GM12875 (cell line): ENCODE results near the gene GPC3.

ENCODE experiments used
- H3K4me3 ChIP-seq: one replicate; pipeline ENCODE4 v1.5.1; 2011; ENCODE audit warnings: low read depth, low read length, control low read depth
- TF ChIP-seq, protein P1 (sequence below): IDR thresholded peaks from 2 replicates; pipeline ENCODE4 v1.5.1; 2011; ENCODE audit warnings: low read depth, mild to moderate bottlenecking, control low read depth, inconsistent platforms, low read length, moderate library complexity, borderline replicate concordance; ENCODE audit not compliant: insufficient read depth

The GPC3 gene

DNA sequence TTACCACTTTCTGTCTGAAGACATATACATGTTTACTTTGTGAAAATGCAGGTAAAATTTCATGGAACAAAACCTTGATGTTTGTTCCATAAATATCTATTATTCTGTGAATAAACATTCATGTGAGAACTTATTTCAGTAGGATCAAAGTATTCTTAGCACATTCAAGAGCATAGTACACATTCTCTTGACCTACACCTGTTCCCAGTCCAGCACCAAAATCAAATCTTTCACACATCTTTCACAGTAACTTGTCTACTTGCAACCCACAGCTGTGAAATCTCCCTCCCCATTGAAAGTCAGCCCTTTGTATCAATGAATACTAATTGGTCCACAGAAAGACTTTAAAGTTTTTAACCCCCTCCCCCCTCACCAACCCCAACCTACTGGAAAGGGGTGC is 283.2 kb downstream of the GPC3 start:
- TF ChIP-seq, protein P1, sequence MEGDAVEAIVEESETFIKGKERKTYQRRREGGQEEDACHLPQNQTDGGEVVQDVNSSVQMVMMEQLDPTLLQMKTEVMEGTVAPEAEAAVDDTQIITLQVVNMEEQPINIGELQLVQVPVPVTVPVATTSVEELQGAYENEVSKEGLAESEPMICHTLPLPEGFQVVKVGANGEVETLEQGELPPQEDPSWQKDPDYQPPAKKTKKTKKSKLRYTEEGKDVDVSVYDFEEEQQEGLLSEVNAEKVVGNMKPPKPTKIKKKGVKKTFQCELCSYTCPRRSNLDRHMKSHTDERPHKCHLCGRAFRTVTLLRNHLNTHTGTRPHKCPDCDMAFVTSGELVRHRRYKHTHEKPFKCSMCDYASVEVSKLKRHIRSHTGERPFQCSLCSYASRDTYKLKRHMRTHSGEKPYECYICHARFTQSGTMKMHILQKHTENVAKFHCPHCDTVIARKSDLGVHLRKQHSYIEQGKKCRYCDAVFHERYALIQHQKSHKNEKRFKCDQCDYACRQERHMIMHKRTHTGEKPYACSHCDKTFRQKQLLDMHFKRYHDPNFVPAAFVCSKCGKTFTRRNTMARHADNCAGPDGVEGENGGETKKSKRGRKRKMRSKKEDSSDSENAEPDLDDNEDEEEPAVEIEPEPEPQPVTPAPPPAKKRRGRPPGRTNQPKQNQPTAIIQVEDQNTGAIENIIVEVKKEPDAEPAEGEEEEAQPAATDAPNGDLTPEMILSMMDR: no peak
- no peak overlapping the region for H3K4me3 ChIP-seq

DNA sequence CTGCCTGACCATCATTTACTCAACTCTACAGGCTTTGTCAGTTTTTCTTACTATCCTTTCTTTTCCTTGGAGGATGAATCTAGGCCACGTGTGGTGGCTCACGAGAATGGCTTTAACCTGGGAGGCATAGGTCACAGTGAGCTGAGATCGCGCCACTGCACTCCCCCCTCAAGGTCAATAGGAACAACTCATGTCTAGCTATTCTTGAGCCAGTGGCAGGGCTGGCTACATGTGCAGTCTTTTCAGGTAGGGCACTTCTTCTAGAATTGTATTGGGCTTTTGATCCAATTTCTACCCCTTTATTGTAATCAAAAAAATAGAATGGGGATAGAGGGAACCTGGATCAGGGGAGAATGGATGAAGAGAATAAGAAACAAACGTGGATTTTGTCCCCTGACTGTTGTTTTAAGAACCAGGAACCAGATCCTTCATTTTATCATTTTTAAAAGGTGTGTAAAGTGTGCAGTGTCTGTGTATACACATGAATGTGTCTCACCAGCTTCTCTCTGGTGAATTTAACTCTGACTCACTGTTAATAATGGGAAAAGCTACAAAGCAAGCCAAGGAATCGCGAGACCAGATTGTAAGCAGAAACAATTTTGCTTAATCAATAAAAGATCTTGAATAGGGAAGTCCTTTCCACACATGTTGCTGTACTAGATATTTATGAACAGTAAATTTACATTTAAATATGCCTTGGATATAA is 286.2 kb downstream of the GPC3 start:
- H3K4me3 ChIP-seq: no peak overlapping the region
- TF ChIP-seq, protein P1: no peak

DNA sequence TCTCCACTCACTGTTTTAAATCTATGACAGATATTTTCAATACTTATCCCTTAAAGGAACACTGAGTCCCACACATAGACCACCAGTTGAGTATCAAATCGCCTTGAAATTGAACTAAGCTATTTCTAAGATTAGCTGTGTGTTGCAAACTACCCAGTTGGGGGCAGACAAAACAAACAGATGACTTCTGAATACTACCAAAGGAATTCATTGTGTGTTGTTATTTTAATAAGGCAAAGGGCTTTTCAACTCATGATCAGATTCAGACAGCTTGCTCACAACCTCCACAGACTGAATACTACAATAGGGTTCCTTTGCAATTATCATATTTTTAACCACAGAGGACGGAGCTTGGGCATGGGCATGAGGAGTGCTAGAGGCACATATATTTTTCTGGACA is 287.1 kb downstream of the GPC3 start:
- no peak overlapping the region for H3K4me3 ChIP-seq
- TF ChIP-seq, protein P1: no peak

DNA sequence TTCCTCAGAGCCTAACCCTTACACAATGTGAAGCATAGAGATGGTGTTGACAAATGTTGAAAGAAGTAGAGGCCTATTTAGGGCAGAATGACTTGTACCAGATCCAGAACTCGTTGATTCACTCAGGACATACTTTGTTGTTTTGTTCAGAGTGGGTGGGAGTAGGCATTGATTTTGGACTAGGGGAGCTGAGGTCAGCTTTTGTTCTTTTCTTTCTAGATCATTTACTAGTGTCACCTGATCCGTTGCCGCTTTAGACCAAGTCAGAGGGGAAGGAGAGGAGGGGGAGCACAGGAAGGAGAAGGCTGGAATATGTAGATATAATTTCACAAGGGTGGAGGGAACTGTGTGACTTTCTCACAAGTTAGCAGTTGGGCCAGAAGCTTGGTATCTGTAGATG is 287.7 kb downstream of the GPC3 start:
- no peak overlapping the region for H3K4me3 ChIP-seq
- TF ChIP-seq, protein P1: no peak

DNA sequence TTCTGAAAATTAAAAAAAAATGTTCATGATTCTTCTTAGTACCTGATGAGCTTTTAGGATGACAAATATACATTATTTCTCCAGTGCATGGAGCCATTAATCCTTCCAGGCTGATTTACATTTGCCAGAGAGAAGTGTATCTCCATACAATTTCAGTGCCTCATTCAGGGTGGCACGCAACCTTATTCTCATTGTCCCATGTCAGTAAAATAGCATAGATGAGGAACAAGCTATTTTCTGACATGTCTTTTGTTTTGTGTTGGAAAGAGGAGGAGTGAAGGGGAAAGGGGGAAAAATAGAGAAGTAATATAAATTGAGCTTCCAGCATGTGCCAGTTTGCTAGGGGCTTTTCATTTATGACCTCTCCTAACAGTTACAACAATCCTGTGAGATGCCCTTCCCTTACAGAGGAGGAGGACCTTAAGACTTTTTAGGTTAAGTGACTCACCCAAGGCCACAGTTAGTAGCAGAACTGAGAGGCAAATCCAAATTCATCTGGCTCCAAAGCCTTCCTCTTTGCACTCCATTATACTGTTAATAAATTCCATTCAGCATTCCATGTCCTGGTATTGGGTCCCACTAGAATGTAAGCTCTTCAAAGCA is 295.3 kb downstream of the GPC3 start:
- no peak overlapping the region for H3K4me3 ChIP-seq
- TF ChIP-seq, protein P1: no peak

DNA sequence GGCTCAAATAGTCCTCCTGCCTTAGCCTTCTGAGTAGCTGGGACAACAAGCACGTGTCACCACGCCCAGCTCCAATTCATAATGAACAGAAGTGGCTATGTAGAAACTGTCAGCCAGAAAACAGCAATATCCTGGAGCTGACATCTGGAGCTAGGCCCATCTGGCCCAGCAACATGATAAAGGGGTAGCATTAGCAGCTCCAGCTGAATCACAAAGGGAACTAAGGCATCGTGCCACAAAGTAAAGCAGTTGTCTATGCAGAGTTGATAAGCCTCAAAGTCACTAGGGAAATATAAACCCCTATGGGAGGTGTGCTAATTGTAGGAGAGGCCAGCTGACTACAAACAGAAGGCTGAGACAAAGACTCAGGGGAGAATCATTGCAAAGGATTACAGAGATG is 299.6 kb downstream of the GPC3 start:
- TF ChIP-seq, protein P1: no peak
- no peak overlapping the region for H3K4me3 ChIP-seq

DNA sequence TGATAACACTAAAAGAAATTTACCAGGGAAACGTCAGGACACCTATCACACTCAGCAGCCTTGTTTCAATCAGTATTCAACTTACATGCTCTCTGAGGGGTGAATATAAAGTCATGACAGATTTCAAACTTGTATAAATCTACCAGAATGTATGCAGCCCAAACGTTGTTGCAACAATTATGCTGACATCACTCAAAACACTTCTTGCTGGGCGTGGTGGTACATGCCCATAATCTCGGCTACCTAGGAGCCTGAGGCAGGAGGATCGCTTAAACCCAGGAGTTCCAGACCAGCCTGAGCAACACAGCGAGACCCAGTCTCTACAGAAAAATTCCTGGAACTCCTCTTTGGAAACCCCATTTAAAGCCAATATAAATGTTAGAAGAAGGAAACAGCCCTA is 303.5 kb downstream of the GPC3 start:
- H3K4me3 ChIP-seq: no peak overlapping the region
- TF ChIP-seq, protein P1: no peak
